Frontal cortex (tissue), 4 donors: ENCODE data around the gene LRP8. TPM values are rescaled to one million over a fixed set of nuclear protein-coding genes. Genes with fewer than 3 reads are reported as not detected.
"Not testable (repeated sequence)": the region's sequence is repeated elsewhere in the genome, so short reads cannot be mapped to it uniquely, and the experiment has no call there.

Experiments
- DNase-seq, 2 donors: peaks; one replicate each; pipeline ENCODE4 v3.0.0; 2012; ENCODE audit warnings: low spot score in 2 of 2
- FAIRE-seq: peaks from 2 replicates; lab custom pipeline; 2012; peaks lifted over from hg19 to GRCh38; lab: Jason Lieb, UNC
- total RNA-seq: library from RNA; depleted of rRNA; stranded (reverse); fragments of >200 nt; gene quantifications from one replicate; pipeline ENCODE4 v1.2.3, GENCODE V29; 2014
- donor health status: control.
- donor health status: control.
- donor health status: control.

The LRP8 gene
- total RNA-seq, 1 donor from 2014 or later = 83.6 TPM

DNA sequence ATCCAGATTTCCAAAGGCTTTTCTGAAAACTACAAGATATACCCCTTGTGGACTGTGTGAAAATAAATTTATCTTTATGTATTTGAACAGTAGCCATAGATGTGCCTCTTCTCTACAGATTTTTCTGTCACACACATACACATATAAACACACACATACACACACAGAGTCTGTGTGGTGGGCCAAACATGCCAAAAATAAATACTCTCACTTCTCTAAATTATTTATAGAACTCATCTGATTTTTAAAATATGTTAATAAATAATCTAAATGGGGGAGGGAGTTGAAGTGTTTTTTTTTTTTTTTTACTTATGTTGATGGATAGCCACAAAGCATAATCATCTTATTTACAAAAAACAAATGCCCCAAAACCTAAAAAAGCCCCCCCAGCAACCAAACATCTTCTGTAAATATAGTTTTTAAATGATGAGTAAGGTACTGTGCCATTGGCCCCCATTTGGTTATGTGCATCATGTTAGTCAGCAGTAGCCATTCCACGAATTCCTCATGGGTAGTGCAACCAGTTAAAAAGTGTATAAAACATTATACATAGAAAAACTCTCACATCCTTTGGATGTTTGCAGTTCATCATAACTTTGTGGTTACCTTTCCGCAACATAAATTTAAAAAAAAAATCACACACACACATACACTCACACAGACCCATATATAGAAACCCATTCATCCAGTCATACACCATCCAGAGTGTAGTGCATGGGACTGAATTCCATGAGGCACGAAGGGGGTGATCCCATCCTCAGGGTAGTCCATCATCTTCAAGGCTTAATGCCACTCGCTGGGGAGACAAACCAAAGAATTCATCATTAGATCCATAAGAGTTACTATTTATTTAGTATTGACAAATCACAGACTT is 81.4 kb downstream of the LRP8 start:
- FAIRE-seq (no peak), DNase-seq (no peak)

- FAIRE-seq (no peak), DNase-seq (no peak)
Observed at GRCh38 chr1:53244141-53244540, 83.7 kb downstream of the LRP8 start.

GRCh38 chr1:53242381-53242780 is 85.5 kb downstream of the LRP8 start:
- DNase-seq (no peak), FAIRE-seq (no peak)

- FAIRE-seq (no peak), DNase-seq (no peak)
Observed at GRCh38 chr1:53241828-53242227, 86.0 kb downstream of the LRP8 start.

GRCh38 chr1:53238197-53239155 is 89.4 kb downstream of the LRP8 start, which contains the start of gene MAGOH:
Gene MAGOH (minus strand): TSS chr1:53238518. CDS start chr1:53238448, 70 bp downstream.
- FAIRE-seq (no peak), DNase-seq (peak; percentile 83 to 97)

DNA sequence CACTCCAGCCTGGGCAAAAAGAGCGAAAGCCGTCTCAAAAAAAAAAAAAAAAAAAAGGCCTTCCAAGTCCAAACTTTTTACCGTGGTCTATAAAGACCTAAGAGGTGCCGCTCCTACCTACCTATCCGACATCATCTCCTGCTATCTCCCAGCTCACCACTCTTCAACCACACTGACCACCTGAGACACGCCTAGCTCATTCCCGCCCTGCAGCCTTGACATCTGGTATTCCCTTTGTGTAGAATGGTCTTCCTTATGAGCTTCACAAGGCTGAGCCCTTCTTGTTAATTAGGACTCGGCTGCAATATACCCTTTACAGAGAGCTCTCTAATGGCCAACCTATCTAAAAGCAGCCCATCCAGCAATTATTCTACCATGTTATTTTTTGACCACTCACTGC is 90.2 kb downstream of the LRP8 start:
- FAIRE-seq (no peak), DNase-seq (no peak)

DNA sequence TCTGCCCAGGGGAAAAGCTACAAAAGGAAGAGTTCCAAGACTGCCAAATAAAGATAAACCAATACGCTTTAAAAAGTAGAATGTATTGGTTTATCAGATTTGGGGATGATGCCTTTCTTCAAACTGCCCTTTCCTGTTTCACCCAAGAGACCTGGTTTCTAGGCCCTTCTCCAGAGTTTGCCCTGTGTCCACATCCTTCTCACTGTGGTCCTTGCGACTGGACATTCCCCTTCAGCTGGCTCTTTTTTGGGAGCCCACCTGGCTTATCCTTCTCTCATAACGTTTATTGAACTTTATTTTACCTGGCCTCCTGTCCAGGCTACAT is 106.9 kb downstream of the LRP8 start:
- FAIRE-seq = no peak
- no peak for DNase-seq

DNA sequence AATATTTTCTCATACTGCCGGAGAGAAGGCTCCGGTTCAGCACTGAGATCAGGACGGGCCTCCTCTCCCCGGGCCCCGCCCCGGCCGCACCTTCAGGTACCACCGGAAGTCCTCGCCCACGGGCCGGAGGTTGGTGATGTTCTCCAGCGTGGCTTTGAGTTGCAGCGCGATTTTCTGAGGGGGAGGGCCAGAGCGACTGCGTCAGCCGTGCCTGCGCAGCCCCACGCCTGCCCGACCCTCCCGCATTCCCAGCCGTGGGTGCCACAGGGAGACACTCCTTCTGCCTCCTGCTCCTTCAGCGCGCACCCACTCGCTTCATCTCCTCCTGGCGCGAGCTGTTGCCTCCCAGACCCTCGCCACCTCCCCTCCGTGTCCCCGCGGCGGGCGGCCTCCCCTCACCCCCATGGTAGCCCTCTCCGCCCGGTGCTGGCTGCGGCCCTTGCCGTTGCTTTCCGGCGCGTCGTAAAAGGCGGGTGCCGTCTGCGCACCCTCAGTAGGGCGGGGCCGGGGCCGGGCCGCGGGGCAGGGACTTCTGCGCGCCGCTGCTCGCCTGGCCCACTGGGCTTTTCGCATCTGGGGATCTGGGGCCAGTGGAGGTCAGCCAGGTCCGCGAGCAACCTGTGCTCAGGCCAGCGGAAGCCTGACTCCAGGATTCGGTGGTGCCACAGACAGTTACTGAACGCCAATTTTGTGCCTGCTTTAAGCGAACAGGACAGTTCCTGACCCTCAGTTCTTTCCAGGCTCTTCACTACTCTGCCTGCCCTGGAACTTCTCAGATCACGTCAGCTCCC is 107.5 kb downstream of the LRP8 start, which contains the start of gene CZIB:
TSS of gene CZIB (minus strand) at position 464 of the 791 bp plus-strand sequence. CDS start at position 405, 59 bp downstream.
- FAIRE-seq (no peak), DNase-seq (peak; percentile 80 to 86)

DNA sequence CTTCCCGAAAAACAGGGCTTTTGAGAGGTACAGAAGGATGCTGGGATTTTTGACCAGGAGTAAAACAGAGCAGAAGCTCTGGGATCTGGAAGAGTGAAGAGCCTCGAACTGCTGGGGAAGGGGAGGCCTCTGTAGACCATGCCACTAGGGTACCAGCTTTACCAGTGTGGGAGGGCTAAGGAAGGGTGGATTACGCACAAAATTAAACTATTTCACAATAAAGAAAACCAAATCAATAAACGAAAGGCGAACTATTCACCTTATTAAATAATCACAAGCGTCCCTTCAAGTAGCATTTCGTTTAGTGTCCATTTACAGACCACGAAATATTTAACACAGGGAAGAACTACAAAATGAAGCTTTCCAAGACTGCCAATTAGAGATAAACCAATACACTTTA is 108.2 kb downstream of the LRP8 start:
- FAIRE-seq (no peak), DNase-seq (no peak)

GRCh38 chr1:53218201-53218600 is 109.7 kb downstream of the LRP8 start:
- FAIRE-seq (no peak), DNase-seq (no peak)

GRCh38 chr1:53214376-53214940 is 113.4 kb downstream of the LRP8 start:
- FAIRE-seq (no peak), DNase-seq (no peak)

DNA sequence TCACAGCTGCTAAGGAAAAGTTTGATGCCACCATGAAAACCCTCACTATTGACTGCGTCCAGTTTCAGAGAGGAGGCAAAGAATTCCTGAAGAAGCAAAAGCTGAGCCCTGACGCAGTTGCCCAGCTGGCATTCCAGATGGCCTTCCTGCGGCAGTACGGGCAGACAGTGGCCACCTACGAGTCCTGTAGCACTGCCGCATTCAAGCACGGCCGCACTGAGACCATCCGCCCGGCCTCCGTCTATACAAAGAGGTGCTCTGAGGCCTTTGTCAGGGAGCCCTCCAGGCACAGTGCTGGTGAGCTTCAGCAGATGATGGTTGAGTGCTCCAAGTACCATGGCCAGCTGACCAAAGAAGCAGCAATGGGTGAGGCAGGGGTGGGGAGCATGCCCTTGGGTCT is 116.9 kb downstream of the LRP8 start:
- DNase-seq = no peak
- FAIRE-seq = no peak

DNA sequence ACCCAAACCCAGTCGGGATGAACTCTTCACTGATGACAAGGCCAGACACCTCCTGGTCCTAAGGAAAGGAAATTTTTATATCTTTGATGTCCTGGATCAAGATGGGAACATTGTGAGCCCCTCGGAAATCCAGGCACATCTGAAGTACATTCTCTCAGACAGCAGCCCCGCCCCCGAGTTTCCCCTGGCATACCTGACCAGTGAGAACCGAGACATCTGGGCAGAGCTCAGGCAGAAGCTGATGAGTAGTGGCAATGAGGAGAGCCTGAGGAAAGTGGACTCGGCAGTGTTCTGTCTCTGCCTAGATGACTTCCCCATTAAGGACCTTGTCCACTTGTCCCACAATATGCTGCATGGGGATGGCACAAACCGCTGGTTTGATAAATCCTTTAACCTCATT is 117.5 kb downstream of the LRP8 start:
- FAIRE-seq (no peak), DNase-seq (no peak)

- FAIRE-seq = no peak
- DNase-seq = no peak
Observed at GRCh38 chr1:53207726-53208125, 120.1 kb downstream of the LRP8 start.

- FAIRE-seq = no peak
- no peak for DNase-seq
Observed at GRCh38 chr1:53206735-53207379, 121.0 kb downstream of the LRP8 start.

- not testable (repeated sequence) for FAIRE-seq, DNase-seq
Observed at GRCh38 chr1:53206083-53206685, 121.7 kb downstream of the LRP8 start.

GRCh38 chr1:53205496-53205895 is 122.4 kb downstream of the LRP8 start:
- not testable (repeated sequence) for FAIRE-seq, DNase-seq

- DNase-seq = no peak
- FAIRE-seq = no peak
Observed at GRCh38 chr1:53203466-53203865, 124.4 kb downstream of the LRP8 start.

DNA sequence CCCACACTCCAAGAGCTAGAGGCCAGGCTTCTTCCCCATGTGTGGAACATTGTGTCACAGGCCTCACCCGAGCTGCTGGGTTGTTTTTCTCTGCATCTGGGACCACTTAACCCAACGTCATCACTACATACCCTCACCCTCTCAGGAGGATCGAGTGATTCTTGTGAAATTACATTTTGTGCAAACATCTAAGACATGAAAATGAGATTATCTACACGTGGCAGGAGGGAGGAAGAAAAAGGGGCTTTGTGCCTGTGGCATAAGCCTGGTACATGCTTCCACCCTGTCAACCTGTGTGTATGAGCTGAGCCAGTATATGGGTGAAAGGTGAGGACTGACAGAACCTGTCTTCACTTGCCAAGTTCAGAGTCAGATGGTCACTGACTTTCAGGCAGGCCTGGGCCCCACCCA is 129.6 kb downstream of the LRP8 start:
- FAIRE-seq = no peak

More for the DNA sequence above, 129.6 kb downstream of the LRP8 start:
- no peak for DNase-seq
